ENCODE data around the gene CBX6.

The CBX6 gene

GRCh38 chr22:38831166-38831945, 40.7 kb downstream of the CBX6 start:
- FAIRE-seq (no peak), DNase-seq (ENCODE audit: insufficient read length, low spot score) (no peak)
- no peak for TF ChIP-seq CTCF (IDR thresholded peaks at IDR 0.05; ENCODE audit: insufficient read depth, missing control alignments)

- FAIRE-seq, result no peak
- no peak for DNase-seq (ENCODE audit: insufficient read length, low spot score)
- TF ChIP-seq CTCF (IDR thresholded peaks at IDR 0.05; ENCODE audit: insufficient read depth, missing control alignments), result no peak
Observed at GRCh38 chr22:38830845-38831108, 41.2 kb downstream of the CBX6 start.

GRCh38 chr22:38830026-38830844, 41.8 kb downstream of the CBX6 start:
- no peak for DNase-seq (ENCODE audit: insufficient read length, low spot score)
- no peak for FAIRE-seq
- no peak for TF ChIP-seq CTCF (IDR thresholded peaks at IDR 0.05; ENCODE audit: insufficient read depth, missing control alignments)

- TF ChIP-seq CTCF (IDR thresholded peaks at IDR 0.05; ENCODE audit: insufficient read depth, missing control alignments), result no peak
- no peak for FAIRE-seq
- DNase-seq (ENCODE audit: insufficient read length, low spot score), result no peak
Observed at GRCh38 chr22:38829485-38829884, 42.5 kb downstream of the CBX6 start.

- FAIRE-seq, result no peak
Observed at GRCh38 chr22:38828616-38829205, 43.3 kb downstream of the CBX6 start.

GRCh38 chr22:38828191-38828590, 43.8 kb downstream of the CBX6 start:
- no peak for FAIRE-seq
- TF ChIP-seq CTCF (IDR thresholded peaks at IDR 0.05; ENCODE audit: insufficient read depth, missing control alignments), result no peak
- no peak for DNase-seq (ENCODE audit: insufficient read length, low spot score)

More at GRCh38 chr22:38828616-38829205, 43.3 kb downstream of the CBX6 start:
- no peak for TF ChIP-seq CTCF (IDR thresholded peaks at IDR 0.05; ENCODE audit: insufficient read depth, missing control alignments)
- DNase-seq (ENCODE audit: insufficient read length, low spot score), result no peak

Data from D721Med (cell line).